ENCODE measurements around the gene NUCB1. TPM values are rescaled to one million over a fixed set of nuclear protein-coding genes. Genes with fewer than 3 reads are reported as not detected.

Gene NUCB1
- total and polyA plus RNA-seq, 8 donors = 68.9 to 503 (median 123) TPM

DNA sequence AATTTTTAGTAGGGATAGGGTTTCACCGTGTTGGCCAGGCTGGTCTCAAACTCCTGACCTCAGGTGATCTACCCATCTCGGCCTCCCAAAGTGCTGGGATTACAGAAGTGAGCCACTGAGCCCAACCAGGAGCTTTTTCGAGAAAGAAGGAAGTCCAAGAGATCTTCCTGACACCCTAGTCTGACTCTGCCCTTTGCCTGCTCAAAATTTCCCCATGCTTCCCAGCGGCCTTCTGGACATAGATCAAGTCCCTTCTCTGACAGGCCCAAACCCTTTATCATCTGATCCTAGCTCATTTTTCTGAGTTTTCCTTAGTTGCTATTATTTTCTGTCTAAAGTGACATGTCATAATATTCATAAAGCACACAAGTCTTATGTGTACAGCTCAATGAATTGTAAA lies 53.0 kb downstream of the NUCB1 start:
- peak overlapping the region in 1 of 5 donors; percentile 89 for H3K27ac ChIP-seq
- H3K9me3 ChIP-seq = no peaks in the 10 kb centered on the region
- TF ChIP-seq, protein P1, sequence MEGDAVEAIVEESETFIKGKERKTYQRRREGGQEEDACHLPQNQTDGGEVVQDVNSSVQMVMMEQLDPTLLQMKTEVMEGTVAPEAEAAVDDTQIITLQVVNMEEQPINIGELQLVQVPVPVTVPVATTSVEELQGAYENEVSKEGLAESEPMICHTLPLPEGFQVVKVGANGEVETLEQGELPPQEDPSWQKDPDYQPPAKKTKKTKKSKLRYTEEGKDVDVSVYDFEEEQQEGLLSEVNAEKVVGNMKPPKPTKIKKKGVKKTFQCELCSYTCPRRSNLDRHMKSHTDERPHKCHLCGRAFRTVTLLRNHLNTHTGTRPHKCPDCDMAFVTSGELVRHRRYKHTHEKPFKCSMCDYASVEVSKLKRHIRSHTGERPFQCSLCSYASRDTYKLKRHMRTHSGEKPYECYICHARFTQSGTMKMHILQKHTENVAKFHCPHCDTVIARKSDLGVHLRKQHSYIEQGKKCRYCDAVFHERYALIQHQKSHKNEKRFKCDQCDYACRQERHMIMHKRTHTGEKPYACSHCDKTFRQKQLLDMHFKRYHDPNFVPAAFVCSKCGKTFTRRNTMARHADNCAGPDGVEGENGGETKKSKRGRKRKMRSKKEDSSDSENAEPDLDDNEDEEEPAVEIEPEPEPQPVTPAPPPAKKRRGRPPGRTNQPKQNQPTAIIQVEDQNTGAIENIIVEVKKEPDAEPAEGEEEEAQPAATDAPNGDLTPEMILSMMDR (IDR thresholded peaks at IDR 0.05) = no peak
- no peak for TF ChIP-seq POLR2A (IDR thresholded peaks at IDR 0.05)
- TF ChIP-seq EP300 (IDR thresholded peaks at IDR 0.05) = no peak
- TF ChIP-seq POLR2AphosphoS5 (IDR thresholded peaks at IDR 0.05) = no peak
- H3K36me3 ChIP-seq = peaks cover 0 to 12% (median 3%) of the 10 kb centered on the region in 4 donors
- H3K4me1 ChIP-seq = peaks cover 9 to 28% (median 20%) of the 10 kb centered on the region in 4 donors
- no peaks in the 10 kb centered on the region for H3K27me3 ChIP-seq
- H3K4me3 ChIP-seq = no peak overlapping the region
- intact Hi-C loops (cut with DNase I; ENCODE audit: low total_unique reads) = no loop called here
- DNase-seq = no peak
- 73 to 85% (median 81%) methylated on average over 4 of the region's 4 CpGs for WGBS, 5 donors

DNA sequence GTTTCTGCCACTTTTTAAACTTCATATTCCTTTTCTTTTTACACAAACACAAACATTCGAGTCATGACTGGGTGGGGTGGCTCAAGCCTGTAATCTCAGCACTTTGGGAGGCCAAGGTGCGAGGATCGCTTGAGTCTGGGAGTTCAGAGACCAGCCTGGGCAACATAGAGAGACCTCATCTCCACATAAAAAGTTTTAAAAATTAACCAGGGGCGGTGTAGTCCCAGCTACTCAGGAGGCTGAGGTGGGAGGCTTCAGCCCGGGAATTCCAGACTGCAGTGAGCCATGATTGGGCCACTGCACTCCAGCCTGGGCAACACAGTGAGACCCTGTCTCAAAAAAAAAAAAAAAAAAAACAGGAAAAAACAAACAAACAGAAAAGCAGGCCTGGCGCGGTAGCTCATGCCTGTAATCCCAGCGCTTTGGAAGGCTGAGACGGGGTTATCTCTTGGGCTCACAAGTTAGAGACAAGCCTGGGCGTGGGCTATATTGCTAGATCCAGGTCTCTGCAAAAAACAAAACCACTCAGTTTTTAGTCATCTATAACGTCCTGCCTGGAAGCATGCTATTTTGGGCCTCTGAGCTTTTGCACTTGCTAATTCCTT lies 54.0 kb downstream of the NUCB1 start:
- Histone ChIP-seq H3K9me3 (no peaks in the 10 kb centered on the region), H3K27me3 (no peaks in the 10 kb centered on the region), H3K27ac (peak overlapping the region; percentile 81 to 89 (median 88)), H3K36me3 (peaks cover 0 to 12% (median 3%) of the 10 kb centered on the region in 4 donors), H3K4me1 (peaks cover 9 to 28% (median 20%) of the 10 kb centered on the region in 4 donors), H3K4me3 (peak overlapping the region; percentile 68 to 98 (median 79))
- no peak for DNase-seq
- no peak for TF ChIP-seq POLR2A (IDR thresholded peaks at IDR 0.05)
- TF ChIP-seq POLR2AphosphoS5 (IDR thresholded peaks at IDR 0.05) = no peak
- TF ChIP-seq, protein P1 (IDR thresholded peaks at IDR 0.05) = no peak
- TF ChIP-seq EP300 (IDR thresholded peaks at IDR 0.05) = no peak
- intact Hi-C loops (cut with DNase I; ENCODE audit: low total_unique reads) = no loop called here
- WGBS, 5 donors = 34 to 49% (median 45%) methylated on average over 11 of the region's 11 CpGs

GRCh38 chr19:48954595-48955307 lies 54.6 kb downstream of the NUCB1 start, which contains the start of gene BAX:
BAX (plus strand) TSS chr19:48954875; CDS start chr19:48954929, 54 bp downstream.
- Histone ChIP-seq H3K27ac (peak within 1 kb of the TSS; percentile 81 to 89 (median 88)), H3K4me3 (peak within 1 kb of the TSS; percentile 68 to 98 (median 79)), H3K27me3 (no peaks in the 10 kb centered on the region), H3K9me3 (no peaks in the 10 kb centered on the region), H3K4me1 (peaks cover 9 to 33% (median 20%) of the 10 kb centered on the region in 4 donors), H3K36me3 (peaks cover 0 to 12% (median 3%) of the 10 kb centered on the region in 4 donors)
- intact Hi-C loops (cut with DNase I; ENCODE audit: low total_unique reads) = no loop called here
- 0 to 1% (median 0%) methylated on average over 19 to 69 of the region's 71 CpGs for WGBS, 5 donors
- peak; percentile 98 to 99 for DNase-seq
- peak; percentile 83 to 97 (median 94) for TF ChIP-seq POLR2AphosphoS5 (IDR thresholded peaks at IDR 0.05)
- no peak for TF ChIP-seq POLR2A (IDR thresholded peaks at IDR 0.05)

- no peaks in the 10 kb centered on the region for H3K9me3 ChIP-seq
- no peak for DNase-seq
- intact Hi-C loops (cut with DNase I; ENCODE audit: low total_unique reads) = no loop called here
- H3K4me3 ChIP-seq = peak overlapping the region; percentile 68 to 98 (median 79)
- H3K27me3 ChIP-seq = no peaks in the 10 kb centered on the region
- H3K4me1 ChIP-seq = peaks cover 9 to 40% (median 22%) of the 10 kb centered on the region in 4 donors
- TF ChIP-seq, protein P1 (IDR thresholded peaks at IDR 0.05) = no peak
- TF ChIP-seq POLR2AphosphoS5 (IDR thresholded peaks at IDR 0.05) = no peak
- TF ChIP-seq POLR2A (IDR thresholded peaks at IDR 0.05) = no peak
- no peak for TF ChIP-seq EP300 (IDR thresholded peaks at IDR 0.05)
- H3K27ac ChIP-seq = peak overlapping the region; percentile 81 to 89 (median 88)
- peaks cover 0 to 12% (median 3%) of the 10 kb centered on the region in 4 donors for H3K36me3 ChIP-seq
- WGBS, 5 donors = 37 to 51% (median 50%) methylated on average over 8 to 16 of the region's 16 CpGs
Observed at GRCh38 chr19:48955308-48955958, 55.3 kb downstream of the NUCB1 start.

All from stomach (tissue), 9 donors.